ENCODE data around the gene BCKDHB. TPM values are rescaled to one million over a fixed set of nuclear protein-coding genes. Genes with fewer than 3 reads are reported as not detected.

The BCKDHB gene
- total and polyA plus RNA-seq, 2 donors (not counting 1 experiment from before 2014, with no cell fraction given), result 9.6 to 20.1 TPM

GRCh38 chr6:80329496-80329895 lies 223.0 kb downstream of the BCKDHB start:
- intact Hi-C loops (cut with micrococcal nuclease), result no loop called here
- Mint-ChIP-seq H3K4me3 (no peak overlapping the region), H3K27me3 (no peaks in the 10 kb centered on the region), H3K9me3 (ENCODE audit: insufficient read depth) (no peaks in the 10 kb centered on the region), H3K27ac (no peak overlapping the region), H3K4me1 (no peaks in the 10 kb centered on the region)
- POLR2A ChIA-PET, result no interaction called here
- no peaks in the 10 kb centered on the region for H3K79me2 ChIP-seq (ENCODE audit: control insufficient read depth, insufficient read depth, low read length)
- TF ChIP-seq EZH2 (IDR thresholded peaks at IDR 0.05; ENCODE audit: borderline replicate concordance, insufficient read depth, low read depth, low read length, poor library complexity, severe bottlenecking), result no peak
- H2AFZ ChIP-seq (ENCODE audit: insufficient read depth, low read depth, low read length, poor library complexity, severe bottlenecking), result no peak overlapping the region
- H3K27me3 ChIP-seq (replicated peaks in 1 of 4; ENCODE audit: control extremely low read depth in 1 of 4, control insufficient read depth in 3 of 4, insufficient read depth in 4 of 4, low read length in 3 of 4), result no peaks in the 10 kb centered on the region
- no peaks in the 10 kb centered on the region for H3K9me3 ChIP-seq (ENCODE audit: control extremely low read depth in 1 of 3, control insufficient read depth in 2 of 3, insufficient read depth in 1 of 3, low read length in 2 of 3)
- no peak overlapping the region for H3K9ac ChIP-seq (ENCODE audit: low read length)
- no peaks in the 10 kb centered on the region for H4K20me1 ChIP-seq (ENCODE audit: control insufficient read depth, insufficient read depth, low read length, poor library complexity, severe bottlenecking)
- no peak overlapping the region for H3K4me3 ChIP-seq (ENCODE audit: control extremely low read depth in 1 of 5, extremely low read depth in 1 of 5, insufficient read depth in 1 of 5, low read depth in 2 of 5, low read length in 4 of 5)
- ATAC-seq (ENCODE audit: low read depth), result no peak
- no peak overlapping the region for H3K27ac ChIP-seq (ENCODE audit: low read length in 2 of 2)
- no peaks in the 10 kb centered on the region for H3K36me3 ChIP-seq (replicated peaks in 1 of 2; ENCODE audit: control extremely low read depth in 1 of 2, control insufficient read depth in 1 of 2, extremely low read depth in 1 of 2, insufficient read depth in 2 of 2, low read length in 1 of 2)
- no peak overlapping the region for H3K4me2 ChIP-seq (replicated peaks; ENCODE audit: low read depth, low read length, poor library complexity, severe bottlenecking)
- CTCF ChIA-PET, result no interaction called here
- H3K4me1 ChIP-seq (ENCODE audit: control insufficient read depth in 2 of 2, insufficient read depth in 2 of 2, low read length in 2 of 2), result no peaks in the 10 kb centered on the region
- no peak for DNase-seq

GRCh38 chr6:80330961-80331360 lies 224.5 kb downstream of the BCKDHB start:
- Histone ChIP-seq H3K9ac (ENCODE audit: low read length) (no peak overlapping the region), H3K27me3 (replicated peaks in 1 of 4; ENCODE audit: control extremely low read depth in 1 of 4, control insufficient read depth in 3 of 4, insufficient read depth in 4 of 4, low read length in 3 of 4) (no peaks in the 10 kb centered on the region), H3K4me1 (ENCODE audit: control insufficient read depth in 2 of 2, insufficient read depth in 2 of 2, low read length in 2 of 2) (no peaks in the 10 kb centered on the region), H3K9me3 (ENCODE audit: control extremely low read depth in 1 of 3, control insufficient read depth in 2 of 3, insufficient read depth in 1 of 3, low read length in 2 of 3) (no peaks in the 10 kb centered on the region), H4K20me1 (ENCODE audit: control insufficient read depth, insufficient read depth, low read length, poor library complexity, severe bottlenecking) (no peaks in the 10 kb centered on the region), H3K36me3 (replicated peaks in 1 of 2; ENCODE audit: control extremely low read depth in 1 of 2, control insufficient read depth in 1 of 2, extremely low read depth in 1 of 2, insufficient read depth in 2 of 2, low read length in 1 of 2) (no peaks in the 10 kb centered on the region), H3K4me3 (ENCODE audit: control extremely low read depth in 1 of 5, extremely low read depth in 1 of 5, insufficient read depth in 1 of 5, low read depth in 2 of 5, low read length in 4 of 5) (no peak overlapping the region), H3K4me2 (replicated peaks; ENCODE audit: low read depth, low read length, poor library complexity, severe bottlenecking) (no peak overlapping the region), H2AFZ (ENCODE audit: insufficient read depth, low read depth, low read length, poor library complexity, severe bottlenecking) (no peak overlapping the region), H3K27ac (ENCODE audit: low read length in 2 of 2) (no peak overlapping the region), H3K79me2 (ENCODE audit: control insufficient read depth, insufficient read depth, low read length) (no peaks in the 10 kb centered on the region)
- ChIA-PET POLR2A (no interaction called here), CTCF (interaction anchor here (0.7 to 1.3 kb wide), 3 partner anchors 9 to 116 kb away, joined by 3 to 4 read pairs (median 3); no protein-coding TSS in a partner anchor)
- WGBS (ENCODE audit: insufficient coverage), result 100% methylated on average over 2 of the region's 3 CpGs
- ATAC-seq (ENCODE audit: low read depth) (no peak), DNase-seq (no peak)
- Mint-ChIP-seq H3K27ac (no peak overlapping the region), H3K4me3 (no peak overlapping the region), H3K9me3 (ENCODE audit: insufficient read depth) (no peaks in the 10 kb centered on the region), H3K27me3 (no peaks in the 10 kb centered on the region), H3K4me1 (no peaks in the 10 kb centered on the region)
- intact Hi-C loops (cut with micrococcal nuclease), result loop anchor here (10.0 kb wide), 1 partner anchor 1714 kb away; no protein-coding TSS in a partner anchor
- TF ChIP-seq EZH2 (IDR thresholded peaks at IDR 0.05; ENCODE audit: borderline replicate concordance, insufficient read depth, low read depth, low read length, poor library complexity, severe bottlenecking), result no peak
- TF ChIP-seq, protein P1, sequence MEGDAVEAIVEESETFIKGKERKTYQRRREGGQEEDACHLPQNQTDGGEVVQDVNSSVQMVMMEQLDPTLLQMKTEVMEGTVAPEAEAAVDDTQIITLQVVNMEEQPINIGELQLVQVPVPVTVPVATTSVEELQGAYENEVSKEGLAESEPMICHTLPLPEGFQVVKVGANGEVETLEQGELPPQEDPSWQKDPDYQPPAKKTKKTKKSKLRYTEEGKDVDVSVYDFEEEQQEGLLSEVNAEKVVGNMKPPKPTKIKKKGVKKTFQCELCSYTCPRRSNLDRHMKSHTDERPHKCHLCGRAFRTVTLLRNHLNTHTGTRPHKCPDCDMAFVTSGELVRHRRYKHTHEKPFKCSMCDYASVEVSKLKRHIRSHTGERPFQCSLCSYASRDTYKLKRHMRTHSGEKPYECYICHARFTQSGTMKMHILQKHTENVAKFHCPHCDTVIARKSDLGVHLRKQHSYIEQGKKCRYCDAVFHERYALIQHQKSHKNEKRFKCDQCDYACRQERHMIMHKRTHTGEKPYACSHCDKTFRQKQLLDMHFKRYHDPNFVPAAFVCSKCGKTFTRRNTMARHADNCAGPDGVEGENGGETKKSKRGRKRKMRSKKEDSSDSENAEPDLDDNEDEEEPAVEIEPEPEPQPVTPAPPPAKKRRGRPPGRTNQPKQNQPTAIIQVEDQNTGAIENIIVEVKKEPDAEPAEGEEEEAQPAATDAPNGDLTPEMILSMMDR (IDR thresholded peaks at IDR 0.05), result no peak

Measured in B cell (primary cell).